Measurements from ENCODE around the gene MAPK10. TPM values are rescaled to one million over a fixed set of nuclear protein-coding genes. Genes with fewer than 3 reads are reported as not detected.

The MAPK10 gene
- total and polyA plus RNA-seq, 2 experiments from 2014 or later, result 5.9 to 14.8 TPM

GRCh38 chr4:86006057-86006456, 353.8 kb downstream of the MAPK10 start:
- H2AFZ ChIP-seq, result no peak overlapping the region
- H3K9me2 ChIP-seq (replicated peaks; ENCODE audit: insufficient read depth), result no peaks in the 10 kb centered on the region
- no peak overlapping the region for H3K27ac ChIP-seq
- no peaks in the 10 kb centered on the region for H3K79me2 ChIP-seq
- no peaks in the 10 kb centered on the region for H3K4me1 ChIP-seq (ENCODE audit: insufficient read depth)
- no peak for TF ChIP-seq CTCF (IDR thresholded peaks at IDR 0.05; ENCODE audit: poor library complexity)
- TF ChIP-seq EZH2phosphoT487 (IDR thresholded peaks at IDR 0.05; ENCODE audit: low read depth, severe bottlenecking, unreplicated experiment), result no peak
- no peak for TF ChIP-seq EZH2 (IDR thresholded peaks at IDR 0.05; ENCODE audit: borderline replicate concordance)
- H3K4me2 ChIP-seq, result no peak overlapping the region
- no peaks in the 10 kb centered on the region for H4K20me1 ChIP-seq (ENCODE audit: insufficient read depth, poor library complexity, severe bottlenecking)
- no peaks in the 10 kb centered on the region for H3K9me3 ChIP-seq (ENCODE audit: low read depth)
- DNase-seq (ENCODE audit: low spot score), result no peak
- no peaks in the 10 kb centered on the region for H3K36me3 ChIP-seq (replicated peaks; ENCODE audit: insufficient read depth, low read depth)
- H3K27me3 ChIP-seq, result no peaks in the 10 kb centered on the region
- H3K4me3 ChIP-seq, result no peak overlapping the region

- DNase-seq (ENCODE audit: low spot score), result no peak
- no peaks in the 10 kb centered on the region for H3K9me2 ChIP-seq (replicated peaks; ENCODE audit: insufficient read depth)
- no peaks in the 10 kb centered on the region for H4K20me1 ChIP-seq (ENCODE audit: insufficient read depth, poor library complexity, severe bottlenecking)
- no peak overlapping the region for H3K27ac ChIP-seq
- no peaks in the 10 kb centered on the region for H3K27me3 ChIP-seq
- H3K36me3 ChIP-seq (replicated peaks; ENCODE audit: insufficient read depth, low read depth), result no peaks in the 10 kb centered on the region
- H3K9me3 ChIP-seq (ENCODE audit: low read depth), result no peaks in the 10 kb centered on the region
- H3K4me1 ChIP-seq (ENCODE audit: insufficient read depth), result no peaks in the 10 kb centered on the region
- WGBS (ENCODE audit: low lambda C conversion rate, missing lambda C conversion rate), result 70% methylated on average over 2 of the region's 2 CpGs
- H3K4me2 ChIP-seq, result no peak overlapping the region
- no peak for TF ChIP-seq EZH2phosphoT487 (IDR thresholded peaks at IDR 0.05; ENCODE audit: low read depth, severe bottlenecking, unreplicated experiment)
- TF ChIP-seq EZH2 (IDR thresholded peaks at IDR 0.05; ENCODE audit: borderline replicate concordance), result no peak
- TF ChIP-seq CTCF (IDR thresholded peaks at IDR 0.05; ENCODE audit: poor library complexity), result no peak
- no peak overlapping the region for H2AFZ ChIP-seq
- no peaks in the 10 kb centered on the region for H3K79me2 ChIP-seq
- no peak overlapping the region for H3K4me3 ChIP-seq
These were observed 355.8 kb downstream of the MAPK10 start for GRCh38 chr4:86004030-86004429.

GRCh38 chr4:86001591-86001990, 358.3 kb downstream of the MAPK10 start:
- no peak overlapping the region for H3K4me2 ChIP-seq
- H4K20me1 ChIP-seq (ENCODE audit: insufficient read depth, poor library complexity, severe bottlenecking), result no peaks in the 10 kb centered on the region
- H3K79me2 ChIP-seq, result no peaks in the 10 kb centered on the region
- no peaks in the 10 kb centered on the region for H3K27me3 ChIP-seq
- TF ChIP-seq CTCF (IDR thresholded peaks at IDR 0.05; ENCODE audit: poor library complexity) (no peak), EZH2phosphoT487 (IDR thresholded peaks at IDR 0.05; ENCODE audit: low read depth, severe bottlenecking, unreplicated experiment) (no peak), EZH2 (IDR thresholded peaks at IDR 0.05; ENCODE audit: borderline replicate concordance) (no peak)
- DNase-seq (ENCODE audit: low spot score), result no peak
- H2AFZ ChIP-seq, result no peak overlapping the region
- no peaks in the 10 kb centered on the region for H3K4me1 ChIP-seq (ENCODE audit: insufficient read depth)
- no peaks in the 10 kb centered on the region for H3K9me3 ChIP-seq (ENCODE audit: low read depth)
- H3K27ac ChIP-seq, result no peak overlapping the region
- no peaks in the 10 kb centered on the region for H3K36me3 ChIP-seq (replicated peaks; ENCODE audit: insufficient read depth, low read depth)
- WGBS (ENCODE audit: low lambda C conversion rate, missing lambda C conversion rate), result 84% methylated on average over 2 of the region's 2 CpGs
- no peaks in the 10 kb centered on the region for H3K9me2 ChIP-seq (replicated peaks; ENCODE audit: insufficient read depth)
- no peak overlapping the region for H3K4me3 ChIP-seq

GRCh38 chr4:85995361-85995760, 364.5 kb downstream of the MAPK10 start:
- Histone ChIP-seq H3K9me2 (replicated peaks; ENCODE audit: insufficient read depth) (no peaks in the 10 kb centered on the region), H3K4me2 (no peak overlapping the region), H4K20me1 (ENCODE audit: insufficient read depth, poor library complexity, severe bottlenecking) (no peaks in the 10 kb centered on the region), H3K79me2 (no peaks in the 10 kb centered on the region), H2AFZ (no peak overlapping the region), H3K27ac (no peak overlapping the region), H3K36me3 (replicated peaks; ENCODE audit: insufficient read depth, low read depth) (no peaks in the 10 kb centered on the region), H3K9me3 (ENCODE audit: low read depth) (no peaks in the 10 kb centered on the region), H3K4me3 (no peak overlapping the region), H3K4me1 (ENCODE audit: insufficient read depth) (no peaks in the 10 kb centered on the region), H3K27me3 (no peaks in the 10 kb centered on the region)
- 95% methylated on average over 6 of the region's 6 CpGs for WGBS (ENCODE audit: low lambda C conversion rate, missing lambda C conversion rate)
- DNase-seq (ENCODE audit: low spot score), result no peak
- TF ChIP-seq EZH2 (IDR thresholded peaks at IDR 0.05; ENCODE audit: borderline replicate concordance), result no peak
- no peak for TF ChIP-seq CTCF (IDR thresholded peaks at IDR 0.05; ENCODE audit: poor library complexity)
- TF ChIP-seq EZH2phosphoT487 (IDR thresholded peaks at IDR 0.05; ENCODE audit: low read depth, severe bottlenecking, unreplicated experiment), result no peak

Data from hepatocyte (in vitro differentiated cells).